ENCODE results near the gene MAP1LC3C.

GRCh38 chr1:241979926-241980325 is 19.0 kb downstream of the MAP1LC3C start:
- TF ChIP-seq FOXP2 (optimal IDR thresholded peaks at IDR 0.05; ENCODE audit: borderline replicate concordance, extremely low read depth, extremely low read length, insufficient read depth): no peak
- TF ChIP-seq, protein P1, sequence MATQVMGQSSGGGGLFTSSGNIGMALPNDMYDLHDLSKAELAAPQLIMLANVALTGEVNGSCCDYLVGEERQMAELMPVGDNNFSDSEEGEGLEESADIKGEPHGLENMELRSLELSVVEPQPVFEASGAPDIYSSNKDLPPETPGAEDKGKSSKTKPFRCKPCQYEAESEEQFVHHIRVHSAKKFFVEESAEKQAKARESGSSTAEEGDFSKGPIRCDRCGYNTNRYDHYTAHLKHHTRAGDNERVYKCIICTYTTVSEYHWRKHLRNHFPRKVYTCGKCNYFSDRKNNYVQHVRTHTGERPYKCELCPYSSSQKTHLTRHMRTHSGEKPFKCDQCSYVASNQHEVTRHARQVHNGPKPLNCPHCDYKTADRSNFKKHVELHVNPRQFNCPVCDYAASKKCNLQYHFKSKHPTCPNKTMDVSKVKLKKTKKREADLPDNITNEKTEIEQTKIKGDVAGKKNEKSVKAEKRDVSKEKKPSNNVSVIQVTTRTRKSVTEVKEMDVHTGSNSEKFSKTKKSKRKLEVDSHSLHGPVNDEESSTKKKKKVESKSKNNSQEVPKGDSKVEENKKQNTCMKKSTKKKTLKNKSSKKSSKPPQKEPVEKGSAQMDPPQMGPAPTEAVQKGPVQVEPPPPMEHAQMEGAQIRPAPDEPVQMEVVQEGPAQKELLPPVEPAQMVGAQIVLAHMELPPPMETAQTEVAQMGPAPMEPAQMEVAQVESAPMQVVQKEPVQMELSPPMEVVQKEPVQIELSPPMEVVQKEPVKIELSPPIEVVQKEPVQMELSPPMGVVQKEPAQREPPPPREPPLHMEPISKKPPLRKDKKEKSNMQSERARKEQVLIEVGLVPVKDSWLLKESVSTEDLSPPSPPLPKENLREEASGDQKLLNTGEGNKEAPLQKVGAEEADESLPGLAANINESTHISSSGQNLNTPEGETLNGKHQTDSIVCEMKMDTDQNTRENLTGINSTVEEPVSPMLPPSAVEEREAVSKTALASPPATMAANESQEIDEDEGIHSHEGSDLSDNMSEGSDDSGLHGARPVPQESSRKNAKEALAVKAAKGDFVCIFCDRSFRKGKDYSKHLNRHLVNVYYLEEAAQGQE (IDR thresholded peaks at IDR 0.05; ENCODE audit: insufficient read depth in 1 of 2, low read depth in 2 of 2, low read length in 2 of 2): no peak
- TF ChIP-seq POLR2AphosphoS5 (IDR thresholded peaks at IDR 0.05; ENCODE audit: low read depth, low read length): no peak
- no peak for TF ChIP-seq SIN3A (IDR thresholded peaks at IDR 0.05; ENCODE audit: borderline replicate concordance, insufficient read depth, low read length)
- TF ChIP-seq TAF1 (IDR thresholded peaks at IDR 0.05; ENCODE audit: borderline replicate concordance, insufficient read depth, low read length): no peak
